NCI-H187 (cell line): Measurements from ENCODE around the gene GNB4.
A peak's percentile ranks its signal among the peaks of the same experiment; 100 is the strongest.

Experiments used
- DNase-seq, 2 experiments: peaks; one replicate each; lab custom pipeline; 2025; lab: John Stamatoyannopoulos, UW

GNB4 gene

DNA sequence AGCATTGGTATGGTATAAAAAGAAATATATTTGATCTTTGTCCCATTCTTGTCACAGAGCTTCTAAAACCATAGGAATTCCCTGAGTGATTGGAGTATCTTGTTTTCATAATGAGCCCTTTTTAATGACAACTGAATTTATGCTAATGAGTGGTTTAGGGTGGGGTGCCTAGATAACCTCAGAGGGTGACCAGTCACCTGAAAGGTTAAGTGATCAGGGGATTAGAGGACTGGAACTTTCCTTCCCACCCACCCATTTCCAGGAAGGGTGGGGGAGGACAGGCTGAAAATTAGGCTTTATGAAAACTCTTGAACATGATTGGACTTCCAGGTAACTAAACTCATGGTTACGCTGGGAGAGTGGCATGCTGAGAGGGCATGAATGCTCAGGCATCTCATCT is 95.3 kb downstream of the GNB4 start:
- DNase-seq, result no peak

DNA sequence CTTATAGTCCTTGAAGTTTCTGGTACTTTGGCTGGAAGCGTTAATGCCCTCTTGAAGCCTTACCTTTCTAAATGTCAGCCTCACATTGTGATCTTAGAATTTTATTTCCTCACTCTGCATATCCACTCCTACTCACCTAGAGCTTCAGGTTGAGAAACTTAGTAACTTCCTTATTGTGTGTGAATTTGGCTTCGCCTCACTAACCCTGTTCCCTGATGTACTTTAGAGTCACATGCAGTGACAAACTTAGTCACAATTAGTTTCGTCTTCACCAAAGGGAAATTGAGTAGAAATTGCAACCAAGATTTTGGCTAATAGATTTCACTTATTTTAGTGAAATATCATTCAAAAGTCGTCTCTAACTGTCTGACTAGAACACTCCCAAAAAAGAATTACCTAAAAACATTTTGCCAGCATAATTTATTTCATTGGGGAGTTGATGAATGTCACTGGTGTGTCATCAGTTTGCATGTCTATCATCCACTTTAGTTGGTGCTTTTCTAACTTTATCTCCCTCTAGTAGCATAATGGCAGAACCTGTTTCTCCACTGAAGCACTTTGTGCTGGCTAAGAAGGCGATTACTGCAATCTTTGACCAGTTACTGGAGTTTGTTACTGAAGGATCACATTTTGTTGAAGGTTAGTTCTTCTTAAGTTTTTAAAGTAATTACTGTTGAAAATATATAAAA is 102.8 kb downstream of the GNB4 start:
- no peak for DNase-seq

DNA sequence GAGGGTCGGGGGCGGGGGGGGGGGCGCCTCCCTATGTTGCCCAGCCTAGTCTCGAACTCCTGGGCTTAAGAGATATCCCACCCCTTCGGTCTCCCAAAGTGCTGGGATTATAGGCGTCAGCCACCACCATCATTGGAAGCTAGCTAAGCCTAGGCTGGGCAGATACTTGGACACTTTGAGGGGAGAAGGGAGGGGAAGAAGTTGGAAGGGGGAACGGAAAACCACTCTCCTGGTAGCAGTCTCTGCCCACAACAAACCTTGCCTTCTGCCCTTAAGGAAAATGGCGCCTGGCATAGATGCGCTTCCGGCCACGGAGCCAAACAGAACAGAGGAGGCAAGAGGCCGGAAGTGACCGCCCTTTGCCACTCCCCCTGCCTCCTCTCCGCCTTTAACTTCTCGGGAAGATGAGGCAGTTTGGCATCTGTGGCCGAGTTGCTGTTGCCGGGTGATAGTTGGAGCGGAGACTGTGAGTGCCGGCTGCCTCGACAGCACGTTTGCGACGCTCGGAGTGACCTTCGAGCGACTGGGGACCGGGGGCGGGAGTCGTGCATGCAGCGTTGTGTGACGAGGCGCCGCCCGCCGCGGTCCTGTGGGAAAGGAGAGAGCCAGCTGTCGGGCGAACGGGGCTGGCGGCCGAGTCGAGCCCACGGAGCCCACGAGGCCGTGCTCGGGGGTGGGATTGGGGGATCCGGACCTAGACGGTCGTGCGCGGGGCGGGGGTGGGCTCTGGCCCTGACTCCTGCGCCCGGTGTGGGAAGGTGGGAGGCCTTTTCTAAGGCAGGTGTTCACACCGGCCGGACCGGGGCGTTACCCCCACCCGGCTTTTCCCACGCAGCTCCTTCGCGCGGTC is 103.7 kb downstream of the GNB4 start, which contains the start of gene MFN1:
MFN1 (plus strand) TSS at position 365 of the 850 bp plus-strand sequence. CDS start 1,143 bp downstream, outside the sequence.
- DNase-seq, result peak; percentile 82 to 84
